ENCODE measurements around the gene ABCA1. TPM values are rescaled to one million over a fixed set of nuclear protein-coding genes. Genes with fewer than 3 reads are reported as not detected.

Gene ABCA1
- total RNA-seq, 1 donor from 2014 or later, result 162 TPM

- no peak for DNase-seq (ENCODE audit: low spot score)
Measured at GRCh38 chr9:104800068-104800785, 127.7 kb downstream of the ABCA1 start.

GRCh38 chr9:104798209-104798995, 129.6 kb downstream of the ABCA1 start:
- no peak for DNase-seq (ENCODE audit: low spot score)

GRCh38 chr9:104795857-104796256, 132.1 kb downstream of the ABCA1 start:
- no peak for DNase-seq (ENCODE audit: low spot score)

GRCh38 chr9:104795082-104795481, 132.9 kb downstream of the ABCA1 start:
- no peak for DNase-seq (ENCODE audit: low spot score)

- DNase-seq (ENCODE audit: low spot score), result no peak
Measured at GRCh38 chr9:104794070-104794469, 133.9 kb downstream of the ABCA1 start.

GRCh38 chr9:104788251-104788650, 139.7 kb downstream of the ABCA1 start:
- no peak for DNase-seq (ENCODE audit: low spot score)

GRCh38 chr9:104787306-104788015, 140.5 kb downstream of the ABCA1 start:
- DNase-seq (ENCODE audit: low spot score), result no peak

GRCh38 chr9:104786293-104786692, 141.7 kb downstream of the ABCA1 start:
- no peak for DNase-seq (ENCODE audit: low spot score)

GRCh38 chr9:104784098-104784497, 143.9 kb downstream of the ABCA1 start:
- no peak for DNase-seq (ENCODE audit: low spot score)

GRCh38 chr9:104783588-104783987, 144.4 kb downstream of the ABCA1 start:
- no peak for DNase-seq (ENCODE audit: low spot score)

GRCh38 chr9:104780796-104781395, 147.1 kb downstream of the ABCA1 start:
- DNase-seq (ENCODE audit: low spot score), result no peak

- DNase-seq (ENCODE audit: low spot score), result no peak
Measured at GRCh38 chr9:104779946-104780535, 147.9 kb downstream of the ABCA1 start.

- DNase-seq (ENCODE audit: low spot score), result no peak
Measured at GRCh38 chr9:104779334-104779733, 148.6 kb downstream of the ABCA1 start.

GRCh38 chr9:104778802-104779201, 149.2 kb downstream of the ABCA1 start:
- DNase-seq (ENCODE audit: low spot score), result no peak

GRCh38 chr9:104776797-104777196, 151.2 kb downstream of the ABCA1 start:
- no peak for DNase-seq (ENCODE audit: low spot score)

GRCh38 chr9:104775976-104776375, 152.0 kb downstream of the ABCA1 start:
- DNase-seq (ENCODE audit: low spot score), result no peak

- no peak for DNase-seq (ENCODE audit: low spot score)
Measured at GRCh38 chr9:104775574-104775936, 152.4 kb downstream of the ABCA1 start.

GRCh38 chr9:104774831-104775573, 153.0 kb downstream of the ABCA1 start:
- no peak for DNase-seq (ENCODE audit: low spot score)

GRCh38 chr9:104774132-104774531, 153.8 kb downstream of the ABCA1 start:
- no peak for DNase-seq (ENCODE audit: low spot score)

- no peak for DNase-seq (ENCODE audit: low spot score)
Measured at GRCh38 chr9:104772714-104773510, 155.0 kb downstream of the ABCA1 start.
